Stimulated activated CD4-positive, alpha-beta T cell treated with anti-CD3 and anti-CD28 coated beads, TNF-alpha, amount 100 ng/mL, for 24 hours (primary cell): Measurements from ENCODE around the gene SLC12A8.

Source experiments
- DNase-seq, 3 experiments: peaks; one replicate each; pipeline ENCODE4 v3.0.0-alpha.2; 2020; ENCODE audit warnings: low read depth in 3 of 3

Gene SLC12A8, protein sequence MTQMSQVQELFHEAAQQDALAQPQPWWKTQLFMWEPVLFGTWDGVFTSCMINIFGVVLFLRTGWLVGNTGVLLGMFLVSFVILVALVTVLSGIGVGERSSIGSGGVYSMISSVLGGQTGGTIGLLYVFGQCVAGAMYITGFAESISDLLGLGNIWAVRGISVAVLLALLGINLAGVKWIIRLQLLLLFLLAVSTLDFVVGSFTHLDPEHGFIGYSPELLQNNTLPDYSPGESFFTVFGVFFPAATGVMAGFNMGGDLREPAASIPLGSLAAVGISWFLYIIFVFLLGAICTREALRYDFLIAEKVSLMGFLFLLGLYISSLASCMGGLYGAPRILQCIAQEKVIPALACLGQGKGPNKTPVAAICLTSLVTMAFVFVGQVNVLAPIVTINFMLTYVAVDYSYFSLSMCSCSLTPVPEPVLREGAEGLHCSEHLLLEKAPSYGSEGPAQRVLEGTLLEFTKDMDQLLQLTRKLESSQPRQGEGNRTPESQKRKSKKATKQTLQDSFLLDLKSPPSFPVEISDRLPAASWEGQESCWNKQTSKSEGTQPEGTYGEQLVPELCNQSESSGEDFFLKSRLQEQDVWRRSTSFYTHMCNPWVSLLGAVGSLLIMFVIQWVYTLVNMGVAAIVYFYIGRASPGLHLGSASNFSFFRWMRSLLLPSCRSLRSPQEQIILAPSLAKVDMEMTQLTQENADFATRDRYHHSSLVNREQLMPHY

DNA sequence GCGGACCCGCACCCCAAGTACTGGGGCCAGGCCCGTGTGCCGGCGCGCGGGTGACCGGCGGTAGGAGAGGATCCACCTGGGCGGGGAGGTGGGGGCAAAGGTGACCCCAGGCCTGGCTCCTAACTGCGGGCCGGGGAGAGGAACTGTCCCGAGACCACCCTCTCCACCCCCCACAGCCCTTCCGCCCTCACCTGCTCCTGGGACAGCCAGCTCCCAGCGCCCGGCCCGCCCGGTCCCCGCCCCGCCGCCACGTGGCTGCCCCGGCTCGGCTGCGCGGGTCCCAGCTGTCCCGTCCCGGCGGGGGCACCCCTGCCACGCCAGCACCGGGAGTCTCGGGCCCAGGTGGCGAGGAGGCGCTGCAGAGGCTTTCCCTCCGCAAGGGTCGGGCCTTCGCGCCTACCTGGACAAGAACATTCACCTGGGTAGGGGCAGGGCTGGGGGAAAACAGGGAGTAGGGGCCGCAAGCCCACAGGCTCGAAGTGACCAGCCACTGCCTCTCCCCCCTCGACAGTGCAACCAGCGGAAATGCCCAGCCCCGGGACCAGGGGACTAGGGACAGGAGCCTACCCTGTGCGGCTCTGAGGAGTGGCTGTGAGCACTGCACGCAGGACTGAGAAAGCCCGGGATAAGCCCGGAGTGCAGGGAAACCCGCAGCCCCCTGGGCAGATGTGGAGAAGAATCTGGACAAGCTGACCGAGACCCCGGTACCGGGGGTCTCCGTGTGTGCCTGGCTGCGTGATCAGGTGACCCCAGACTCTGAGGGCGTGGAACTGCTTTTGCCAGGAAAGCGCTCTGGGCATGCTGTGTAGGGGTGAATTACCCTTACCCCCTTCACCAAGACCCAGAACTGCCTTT, at the start of gene SLC12A8:
TSS of gene SLC12A8 (minus strand) at position 240 of the 855 bp plus-strand sequence. CDS start 1,399 bp downstream, outside the sequence.
- DNase-seq: no peak

DNA sequence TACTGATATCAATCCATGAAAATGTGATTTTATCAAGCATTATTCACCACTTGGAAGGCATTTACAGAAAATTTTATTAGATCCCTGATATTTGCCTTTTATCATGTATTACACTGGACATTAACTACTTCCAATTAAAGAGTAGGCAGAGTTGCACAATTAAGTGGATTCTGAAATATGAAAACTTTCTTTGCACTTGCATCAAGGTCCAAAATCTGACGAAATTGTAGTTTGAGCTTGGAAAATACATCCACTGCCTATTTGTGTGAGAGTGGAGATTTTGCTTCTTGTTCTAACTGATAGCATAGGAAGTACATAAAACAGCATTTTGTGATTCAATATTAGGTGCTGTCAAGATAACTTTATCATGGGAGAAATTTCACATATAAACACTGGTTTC, 49.6 kb upstream of the SLC12A8 start:
- DNase-seq: no peak

DNA sequence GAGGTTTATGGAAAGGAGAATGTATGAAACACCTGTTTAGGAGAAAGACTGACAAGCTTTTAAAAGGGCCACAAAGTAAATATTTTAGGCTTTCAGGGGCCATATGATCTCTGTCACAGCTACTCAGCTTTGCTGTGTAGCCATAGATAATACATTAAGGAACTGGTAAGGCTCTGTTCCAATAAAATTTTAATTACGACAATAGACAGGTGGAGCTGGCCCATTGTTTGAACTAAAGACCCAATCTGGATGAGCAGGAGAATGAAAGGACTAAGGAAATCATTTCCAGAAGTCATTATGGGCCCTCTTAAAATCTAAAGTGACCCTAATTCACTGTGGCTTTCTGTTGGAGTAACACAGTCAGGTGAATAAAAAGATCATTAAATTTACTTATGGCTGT, 48.5 kb upstream of the SLC12A8 start:
- DNase-seq: no peak

DNA sequence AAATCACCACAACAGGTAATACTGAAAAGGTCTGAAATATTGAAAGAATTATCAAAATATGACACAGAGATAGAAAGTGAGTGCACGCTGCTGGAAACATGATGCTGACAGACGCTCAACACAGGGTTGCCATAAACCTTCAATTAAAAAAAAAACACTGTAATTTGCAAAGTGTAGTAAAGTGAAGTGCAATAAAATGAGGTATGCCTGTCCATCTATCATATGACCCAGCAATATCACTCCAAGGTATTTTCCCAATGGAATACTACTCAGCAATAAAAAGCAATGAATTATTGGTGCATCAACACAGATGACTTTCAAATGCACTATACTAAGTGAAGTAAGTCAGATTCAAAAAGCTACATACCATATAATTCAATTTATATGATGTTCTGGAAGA, 47.6 kb upstream of the SLC12A8 start:
- DNase-seq: no peak

DNA sequence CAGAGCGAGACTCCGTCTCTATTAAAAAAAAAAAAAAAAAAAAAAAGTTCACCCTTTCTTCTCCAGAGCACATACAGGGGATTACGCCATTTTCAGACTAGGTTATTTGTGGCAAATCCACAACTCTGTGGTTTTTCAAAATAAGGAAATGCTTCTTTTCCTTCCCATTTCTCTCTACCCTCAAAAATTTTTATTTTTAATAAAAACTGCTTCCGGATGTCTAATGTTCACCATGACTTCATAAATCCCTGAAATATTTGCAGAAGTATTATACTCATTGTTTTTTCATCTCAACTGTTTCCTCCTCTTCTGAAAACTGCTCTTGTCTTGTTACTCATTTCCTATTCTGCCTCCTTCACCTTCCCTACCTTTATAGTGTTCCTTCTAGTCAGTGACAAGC, 45.0 kb upstream of the SLC12A8 start:
- DNase-seq: no peak

DNA sequence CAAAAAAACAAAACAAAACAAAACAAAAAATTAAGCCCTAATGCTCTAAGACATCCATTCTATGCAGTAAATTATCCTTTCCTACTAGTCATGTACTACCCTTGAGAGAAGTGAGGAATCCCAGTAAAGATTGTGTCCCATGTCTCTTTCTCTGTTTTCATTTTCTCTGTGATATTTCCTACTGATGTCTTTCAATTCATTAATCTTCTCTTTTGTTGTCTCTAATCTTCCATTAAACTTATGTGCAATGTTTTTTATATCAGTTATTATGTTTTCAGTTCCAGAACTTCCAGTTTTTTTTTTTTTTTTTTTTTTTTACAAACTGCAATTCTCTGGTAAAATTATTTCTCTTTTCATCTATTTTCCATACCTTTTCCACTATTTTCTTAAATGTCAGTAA, 44.1 kb upstream of the SLC12A8 start:
- no peak for DNase-seq

DNA sequence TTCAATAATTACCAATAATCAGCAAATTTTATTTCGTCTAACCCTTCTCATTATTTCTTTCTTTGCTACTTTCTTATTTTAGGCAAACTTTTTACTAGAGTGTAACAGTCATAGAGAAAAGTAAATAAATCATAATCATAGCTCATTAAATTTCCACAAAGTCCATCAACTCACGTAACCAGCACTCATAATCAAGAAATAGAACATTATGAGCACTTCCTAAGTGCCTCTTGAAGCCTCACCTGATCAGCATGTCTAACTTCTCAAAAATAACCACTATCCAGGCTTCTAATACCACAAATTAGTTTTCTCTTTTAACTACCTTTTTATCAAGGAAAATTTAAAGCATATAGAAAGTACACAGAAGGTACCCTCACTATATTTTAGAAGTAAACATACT, 38.4 kb upstream of the SLC12A8 start:
- DNase-seq: no peak

DNA sequence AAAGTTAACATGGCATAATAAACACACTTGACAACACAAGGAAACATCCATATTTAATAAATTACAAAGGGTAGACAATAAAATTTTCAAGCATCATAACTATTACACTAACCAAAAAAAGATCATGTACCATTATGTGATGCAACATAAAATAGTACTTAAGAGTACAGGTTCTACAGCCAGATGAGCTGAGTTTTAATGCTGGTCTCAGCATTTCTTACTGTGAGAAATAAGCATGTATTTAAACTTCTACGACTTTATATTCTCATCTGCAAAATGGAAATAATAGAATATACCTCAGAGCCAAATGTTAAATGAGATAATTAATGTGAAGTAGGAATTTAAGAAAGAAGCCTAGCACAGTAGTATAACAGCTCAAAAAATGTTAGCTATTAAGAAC, 33.7 kb upstream of the SLC12A8 start:
- DNase-seq: no peak

DNA sequence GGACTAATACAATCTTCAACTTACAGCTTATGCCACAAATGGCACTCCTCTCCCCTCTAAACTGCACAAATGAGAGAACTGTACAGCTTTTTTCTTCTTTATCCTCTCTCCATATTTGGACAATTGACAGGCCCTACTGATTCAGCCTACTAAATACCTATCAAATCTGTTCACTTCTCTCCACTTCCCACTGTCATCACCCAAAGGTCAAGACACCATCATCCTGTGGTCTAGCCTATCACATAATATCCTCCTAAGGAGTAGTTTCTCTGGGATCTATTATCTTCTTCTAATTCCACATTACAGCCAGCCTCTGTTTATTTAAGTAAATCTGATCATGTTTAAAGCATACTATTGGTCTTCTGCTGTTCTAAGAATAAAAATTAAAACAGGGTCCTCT, 33.0 kb upstream of the SLC12A8 start:
- no peak for DNase-seq

DNA sequence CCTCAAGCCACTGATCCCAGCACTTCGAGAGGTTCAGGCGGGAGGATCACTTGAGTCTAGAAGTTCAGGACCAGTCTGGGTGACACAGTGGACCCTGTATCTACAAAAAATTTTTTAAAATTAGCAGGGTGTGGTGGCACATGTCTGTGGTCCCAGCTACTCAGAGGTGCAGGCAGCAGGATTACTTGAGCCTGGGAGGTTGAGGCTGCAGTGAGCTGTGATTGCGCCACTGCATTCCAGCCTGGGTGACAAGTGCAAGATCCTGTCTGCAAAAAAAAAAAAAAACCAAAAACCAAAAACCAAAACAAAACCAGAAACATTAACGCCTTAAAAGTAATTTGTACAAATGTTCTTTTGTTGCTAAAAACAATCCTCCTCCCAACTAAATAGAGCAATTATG, 27.9 kb upstream of the SLC12A8 start:
- no peak for DNase-seq

DNA sequence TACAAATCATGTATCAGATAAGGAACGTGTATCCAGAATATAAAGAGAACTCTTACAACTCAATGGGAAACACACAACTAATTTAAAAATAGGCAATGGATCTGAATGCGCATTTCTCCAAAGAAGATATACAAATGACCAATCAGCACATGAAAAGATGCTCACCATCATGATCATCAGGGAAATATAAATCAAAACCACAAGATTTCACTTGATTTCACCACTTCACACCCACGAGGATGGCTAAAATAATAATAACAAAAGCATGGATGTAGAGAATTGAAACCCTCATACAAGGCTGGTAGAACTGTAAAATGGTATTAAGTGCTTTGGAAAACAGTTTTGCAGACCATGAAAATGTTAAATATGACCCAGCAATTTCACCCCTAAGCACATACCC, 26.7 kb upstream of the SLC12A8 start:
- no peak for DNase-seq

DNA sequence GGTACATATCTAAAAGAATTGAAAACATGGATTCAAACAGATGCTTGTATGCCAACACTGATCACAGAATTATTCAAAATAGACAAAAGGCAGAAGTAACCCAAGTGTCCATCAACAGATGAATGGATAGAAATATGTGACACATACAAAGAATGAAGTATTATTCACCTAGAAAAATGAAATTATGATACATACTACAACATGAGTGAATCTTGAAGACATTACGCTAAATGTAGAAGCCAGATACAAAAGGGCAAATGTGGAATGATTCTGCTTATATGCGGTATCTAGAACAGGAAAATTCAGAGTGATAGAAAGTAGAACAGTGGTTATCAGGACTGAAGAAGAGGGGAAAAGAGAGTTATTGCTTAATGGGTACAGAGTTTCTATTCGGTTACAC, 26.2 kb upstream of the SLC12A8 start:
- DNase-seq: no peak

DNA sequence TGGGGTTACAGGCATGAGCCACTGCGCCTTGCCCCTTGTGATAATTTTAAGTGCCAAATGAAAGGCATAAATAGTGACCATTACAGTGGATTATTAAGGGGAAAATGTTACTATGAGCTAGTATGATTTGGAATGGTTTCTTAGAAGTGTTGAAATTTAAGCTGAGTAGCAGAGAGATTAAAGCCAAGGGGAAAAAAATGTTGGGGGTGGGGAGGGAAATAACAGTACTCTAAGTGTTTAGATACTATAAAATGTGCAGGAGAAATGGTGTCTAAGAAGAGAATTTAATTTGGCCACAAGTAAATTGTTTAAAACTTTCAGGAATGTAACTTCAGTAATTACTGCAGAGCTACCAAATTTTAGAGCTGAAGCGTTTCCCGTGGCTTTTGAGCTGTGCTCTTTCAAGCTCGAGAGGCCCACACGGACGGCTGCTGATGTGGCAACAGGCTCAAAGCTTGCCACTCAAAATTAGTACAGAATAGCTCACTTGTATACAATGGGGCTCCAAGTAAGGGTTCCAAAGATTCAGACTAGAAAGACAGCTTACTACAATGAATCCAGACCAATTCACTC, 23.9 kb upstream of the SLC12A8 start:
- no peak for DNase-seq

DNA sequence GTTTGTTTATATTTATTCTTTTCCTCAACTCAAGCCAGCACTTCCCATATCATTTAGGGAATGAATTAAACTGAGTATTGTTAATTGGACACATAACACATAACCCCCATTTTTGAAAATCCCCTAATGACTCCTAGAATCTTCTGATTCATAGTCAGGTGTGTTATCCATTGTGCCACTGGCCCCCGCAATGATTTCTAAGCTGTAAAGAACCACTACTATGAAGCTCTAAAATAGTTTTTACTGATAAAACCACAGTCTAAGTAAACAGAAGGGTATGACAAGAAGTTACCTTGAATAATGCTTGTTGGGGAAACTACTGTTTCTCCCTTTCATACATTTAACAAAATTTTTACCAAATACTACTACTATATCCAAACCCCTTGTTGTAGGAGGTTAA, 22.3 kb upstream of the SLC12A8 start:
- no peak for DNase-seq

DNA sequence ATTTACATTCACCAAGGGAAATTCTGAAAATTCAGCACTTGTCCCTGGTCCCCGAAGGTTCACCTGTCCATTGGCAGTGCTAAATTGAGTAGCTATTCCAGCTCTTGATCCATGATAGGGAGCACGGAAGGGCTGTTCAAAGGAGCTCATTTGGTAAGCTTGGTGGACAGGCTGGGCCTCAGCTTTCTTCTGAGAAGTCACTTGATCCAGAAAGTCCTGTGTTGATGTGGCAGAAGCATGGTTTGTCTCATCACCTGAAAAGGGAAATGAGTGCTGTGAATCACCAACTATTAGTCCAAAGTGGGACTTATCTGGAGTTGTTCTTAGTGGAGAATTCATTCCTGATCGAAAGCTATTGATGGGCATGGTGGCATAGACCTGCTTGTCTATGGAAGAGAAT, 19.9 kb upstream of the SLC12A8 start:
- DNase-seq: no peak

DNA sequence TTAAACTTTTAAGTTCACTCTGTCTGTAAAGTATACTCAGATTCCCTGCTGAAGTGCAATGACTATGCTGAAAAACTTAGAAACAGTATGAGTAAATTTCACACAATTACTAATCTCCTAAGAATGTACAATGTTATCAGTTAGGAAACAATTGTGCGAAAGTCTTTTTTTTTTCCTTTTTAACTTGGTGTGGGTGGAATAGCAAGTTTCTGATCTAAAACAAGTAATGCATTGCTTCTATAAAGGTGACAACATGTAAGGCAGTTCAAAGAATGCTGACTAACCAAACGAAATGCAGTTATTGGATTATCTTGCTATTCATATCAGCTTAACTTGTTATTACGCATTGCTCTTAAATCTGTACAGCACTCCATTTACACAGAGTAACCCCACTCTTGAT, 19.3 kb upstream of the SLC12A8 start:
- DNase-seq: no peak

DNA sequence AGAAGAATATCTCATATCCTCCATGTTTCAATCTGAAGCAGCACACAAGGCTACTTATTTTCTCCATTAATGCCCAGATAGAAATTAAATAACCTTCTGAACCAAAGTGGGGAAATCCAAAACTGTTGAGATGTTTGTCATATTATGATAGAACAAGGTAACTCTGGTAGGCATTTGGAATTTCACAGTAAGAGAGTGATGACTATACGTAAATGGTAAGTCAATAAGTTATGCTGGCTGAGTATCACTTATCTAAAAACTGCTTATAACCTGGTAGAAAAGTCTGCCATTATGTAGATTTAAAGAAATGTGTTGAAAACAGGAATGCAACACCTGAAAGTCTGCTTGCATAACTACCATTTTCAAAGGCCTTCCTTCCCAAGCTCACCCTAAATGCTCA, 17.2 kb upstream of the SLC12A8 start:
- DNase-seq: no peak

DNA sequence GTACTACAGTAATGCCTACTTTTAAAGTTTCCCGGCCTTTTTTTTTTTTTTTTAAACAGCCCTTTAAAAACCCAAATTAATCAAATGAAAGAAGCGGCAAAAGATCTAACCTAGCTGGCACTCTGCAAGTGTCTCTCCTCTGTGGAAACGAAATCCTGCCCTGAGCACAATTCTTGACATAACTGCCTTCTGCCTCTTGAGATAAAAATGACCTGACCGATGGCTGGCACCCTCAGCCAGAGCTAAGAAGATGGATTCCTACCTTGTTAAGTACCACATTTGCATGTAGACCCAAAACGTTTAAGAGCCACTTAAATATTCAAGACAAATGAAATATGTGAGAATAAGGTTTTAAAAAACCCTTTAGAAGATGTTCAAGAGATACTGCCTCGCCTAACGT, 16.6 kb upstream of the SLC12A8 start:
- no peak for DNase-seq

DNA sequence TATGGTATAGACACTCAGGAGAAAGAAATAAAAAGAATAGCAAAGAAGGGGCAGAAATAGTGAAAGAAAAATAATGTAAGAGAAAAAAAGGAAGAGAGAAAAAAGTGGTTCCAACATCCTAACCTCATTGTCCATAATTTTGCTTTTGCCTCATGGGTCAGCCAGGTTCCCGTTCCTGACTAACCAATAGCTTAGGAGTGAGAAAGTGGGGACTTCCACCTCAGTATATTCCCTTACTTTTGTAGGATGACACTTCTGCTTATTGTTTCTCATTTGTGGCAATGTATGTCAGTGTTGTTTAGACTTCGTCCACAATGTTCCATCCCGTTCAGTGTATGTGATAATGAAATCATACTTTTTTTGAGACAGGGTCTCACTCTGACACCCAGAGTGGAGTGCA, 9.3 kb upstream of the SLC12A8 start:
- DNase-seq: no peak

DNA sequence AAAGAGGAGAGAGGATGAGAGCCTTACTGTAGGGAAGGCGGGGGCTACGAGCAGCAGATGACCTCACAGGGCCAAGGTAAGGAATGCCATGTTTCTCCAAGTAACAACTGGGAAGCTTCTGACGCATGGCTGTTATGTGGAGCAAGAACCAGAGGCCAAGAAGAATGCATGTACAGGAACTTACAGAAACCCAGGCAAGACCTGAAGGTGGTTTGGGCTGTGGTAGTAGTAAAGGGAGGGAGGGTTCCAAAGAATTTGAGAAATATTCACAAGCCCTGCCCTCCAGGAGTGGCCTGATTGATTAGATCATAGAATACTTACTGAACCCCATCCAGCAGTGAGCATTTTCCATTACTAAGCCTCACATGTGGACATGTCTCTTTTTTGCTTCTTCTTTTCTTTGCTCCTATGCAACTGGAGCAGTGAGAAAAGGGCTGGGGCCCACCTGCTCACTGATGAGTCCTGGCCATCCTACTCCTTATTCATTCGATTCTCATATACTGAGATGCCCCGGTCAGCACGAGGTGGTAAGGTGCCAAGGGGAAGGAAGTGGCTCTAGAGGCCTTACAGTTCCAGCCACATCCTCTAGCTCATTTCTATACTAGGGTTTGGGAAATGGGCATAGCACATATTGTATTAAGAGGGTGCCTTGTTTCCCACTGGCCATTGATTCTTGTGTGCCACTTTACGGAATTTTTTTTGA, 8.3 kb upstream of the SLC12A8 start:
- no peak for DNase-seq

DNA sequence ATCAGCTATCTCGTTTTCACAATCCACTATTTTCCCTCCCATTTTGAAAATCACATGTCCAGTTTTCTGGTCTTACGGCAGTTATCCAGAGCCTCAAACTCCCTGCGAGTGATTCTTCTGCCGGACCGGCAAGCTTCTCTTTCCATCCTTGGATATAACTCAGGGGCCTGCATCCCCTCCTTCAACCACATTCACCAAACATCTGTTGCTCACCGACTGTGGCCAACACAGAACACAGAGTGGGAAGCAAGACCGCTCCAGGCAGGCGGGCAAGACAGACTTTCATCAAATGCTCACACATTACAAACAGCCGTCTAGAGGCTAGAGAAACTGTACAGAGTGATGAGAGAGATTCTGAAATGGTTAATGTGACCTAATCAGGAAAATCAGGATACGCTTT, 7.6 kb upstream of the SLC12A8 start:
- DNase-seq: no peak
